ENCODE measurements around the gene CEBPA.
A peak's percentile ranks its signal among the peaks of the same experiment; 100 is the strongest.
"Not testable (repeated sequence)": the region's sequence is repeated elsewhere in the genome, so short reads cannot be mapped to it uniquely, and the experiment has no call there.

The CEBPA gene

DNA sequence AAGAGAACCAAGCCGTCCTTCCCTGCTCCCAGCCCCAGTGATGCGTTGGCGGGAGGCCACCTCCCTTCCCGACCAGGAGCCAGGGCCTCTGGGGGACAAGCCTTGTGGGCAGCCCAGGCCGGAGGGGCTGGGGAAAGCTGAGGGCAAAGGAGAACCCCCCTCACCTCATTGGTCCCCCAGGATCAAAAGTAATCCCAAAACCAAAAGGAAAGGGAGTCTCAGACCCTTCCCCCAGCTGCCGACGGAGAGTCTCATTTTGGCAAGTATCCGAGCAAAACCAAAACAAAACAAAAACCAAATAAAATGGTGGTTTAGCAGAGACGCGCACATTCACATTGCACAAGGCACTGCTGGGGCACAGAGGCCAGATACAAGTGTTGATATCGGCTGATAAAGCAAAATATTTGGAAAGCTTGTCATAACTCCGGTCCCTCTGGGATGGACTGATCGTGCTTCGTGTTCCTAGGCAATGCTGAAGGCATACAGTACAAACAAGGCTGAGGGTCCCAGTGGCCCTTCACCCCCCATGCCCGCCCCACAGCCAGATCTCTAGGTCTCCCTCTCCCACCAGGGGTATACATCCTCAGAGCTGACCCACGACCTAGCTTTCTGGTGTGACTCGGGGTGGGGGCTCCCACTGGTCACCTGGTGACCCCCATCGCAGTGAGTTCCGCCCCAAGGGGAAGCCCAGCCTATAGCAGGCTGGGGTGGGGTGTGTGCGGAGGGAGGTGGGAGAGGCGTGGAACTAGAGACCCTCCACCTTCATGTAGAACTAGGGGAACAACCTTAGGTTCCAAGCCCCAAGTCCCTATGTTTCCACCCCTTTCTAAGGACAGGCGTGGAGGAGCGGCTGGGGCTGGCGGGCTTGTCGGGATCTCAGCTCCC is 2.1 kb downstream of the CEBPA start:
- Histone ChIP-seq H3K27ac (ENCODE audit: low read length) (peak overlapping the region; percentile 23), H3K9me3 (ENCODE audit: control insufficient read depth in 1 of 2, low read length in 2 of 2) (no peaks in the 10 kb centered on the region), H3K36me3 (ENCODE audit: control insufficient read depth in 1 of 2, insufficient read depth in 2 of 2, low read length in 2 of 2) (no peaks in the 10 kb centered on the region), H3K27me3 (ENCODE audit: low read depth, low read length) (no peaks in the 10 kb centered on the region), H3K4me1 (ENCODE audit: control insufficient read depth in 1 of 2, insufficient read depth in 2 of 2, low read length in 2 of 2) (peaks cover 6 to 38% of the 10 kb centered on the region in 2 donors), H3K4me3 (ENCODE audit: low read depth in 1 of 2, low read length in 2 of 2) (peak overlapping the region; percentile 33 to 70)

DNA sequence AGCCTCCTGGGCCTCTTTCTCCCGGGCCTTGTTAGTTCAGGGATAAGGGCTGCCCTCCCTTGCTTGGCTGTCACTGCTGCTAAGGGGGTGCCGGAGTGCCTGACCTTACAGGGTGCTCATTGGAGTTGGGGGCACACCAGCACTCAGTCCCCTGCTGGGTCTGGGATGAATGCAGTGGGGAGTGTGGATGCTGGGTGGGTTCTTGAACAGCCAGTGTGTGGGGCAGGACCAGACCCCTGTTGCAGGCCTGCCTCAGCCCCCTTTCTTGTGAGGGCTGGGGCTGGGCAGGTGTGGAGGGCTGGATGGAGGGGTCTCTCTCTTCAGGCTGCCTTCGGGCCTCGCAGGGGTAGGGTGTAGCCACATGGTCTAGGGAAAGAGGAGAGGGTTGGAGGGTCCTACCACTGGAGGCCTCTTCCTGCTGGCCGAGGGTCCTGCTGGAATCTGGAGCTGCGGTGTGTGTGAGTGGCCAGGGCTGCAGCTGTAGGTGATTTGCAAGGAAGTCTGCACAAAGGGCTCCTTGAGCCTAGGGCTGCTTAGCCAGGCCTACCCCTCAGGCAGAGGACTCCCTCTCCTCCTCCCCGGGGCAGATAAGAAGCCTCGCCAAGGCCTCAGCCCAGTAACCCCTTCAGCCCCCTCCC is 3.2 kb downstream of the CEBPA start:
- peaks cover 6 to 32% of the 10 kb centered on the region in 2 donors for H3K4me1 ChIP-seq (ENCODE audit: control insufficient read depth in 1 of 2, insufficient read depth in 2 of 2, low read length in 2 of 2)
- H3K9me3 ChIP-seq (ENCODE audit: control insufficient read depth in 1 of 2, low read length in 2 of 2) = no peaks in the 10 kb centered on the region
- no peaks in the 10 kb centered on the region for H3K36me3 ChIP-seq (ENCODE audit: control insufficient read depth in 1 of 2, insufficient read depth in 2 of 2, low read length in 2 of 2)
- H3K4me3 ChIP-seq (ENCODE audit: low read depth in 1 of 2, low read length in 2 of 2) = no peak overlapping the region
- H3K27me3 ChIP-seq (ENCODE audit: low read depth, low read length) = no peaks in the 10 kb centered on the region
- no peak overlapping the region for H3K27ac ChIP-seq (ENCODE audit: low read length)

DNA sequence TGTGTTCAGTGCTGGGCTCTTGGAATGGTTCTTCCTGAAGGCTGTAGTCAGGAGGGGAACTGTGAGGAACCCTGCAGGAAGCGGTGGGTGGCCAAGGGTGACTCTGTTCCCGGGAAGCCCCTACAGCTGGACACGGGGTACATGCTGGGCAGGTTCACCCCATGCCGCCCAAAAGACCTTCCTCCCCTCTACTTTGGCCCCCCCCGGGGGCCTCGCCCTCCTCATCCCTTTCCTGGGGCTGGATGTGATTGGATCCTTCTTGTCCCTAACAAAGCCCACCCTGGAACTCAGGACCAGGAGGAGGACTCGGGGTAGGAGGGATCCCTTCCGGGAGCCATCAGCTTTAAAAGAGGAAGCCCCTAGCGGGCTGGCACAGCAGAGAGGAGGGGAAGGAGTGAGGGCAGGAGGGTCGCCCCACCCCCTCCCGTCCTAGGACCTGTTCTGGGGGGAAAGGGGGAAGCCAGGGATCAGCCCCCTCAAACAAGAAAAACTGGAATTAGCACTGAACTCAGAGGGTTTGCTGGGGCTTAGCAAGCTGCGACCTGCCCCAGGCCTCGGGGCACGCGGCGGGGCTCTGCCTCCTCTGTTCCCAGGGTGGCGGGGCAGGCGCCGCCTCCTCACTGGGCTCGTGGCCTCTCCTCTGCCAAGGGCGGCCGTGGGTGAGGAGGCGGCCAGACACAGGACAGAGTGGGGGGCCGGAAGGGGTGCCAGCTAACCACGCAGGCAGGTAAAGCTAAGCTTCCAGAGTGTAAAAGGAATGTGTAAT is 4.0 kb downstream of the CEBPA start:
- Histone ChIP-seq H3K4me1 (ENCODE audit: control insufficient read depth in 1 of 2, insufficient read depth in 2 of 2, low read length in 2 of 2) (peaks cover 6 to 31% of the 10 kb centered on the region in 2 donors), H3K36me3 (ENCODE audit: control insufficient read depth in 1 of 2, insufficient read depth in 2 of 2, low read length in 2 of 2) (no peaks in the 10 kb centered on the region), H3K27me3 (ENCODE audit: low read depth, low read length) (no peaks in the 10 kb centered on the region), H3K4me3 (ENCODE audit: low read depth in 1 of 2, low read length in 2 of 2) (no peak overlapping the region), H3K9me3 (ENCODE audit: control insufficient read depth in 1 of 2, low read length in 2 of 2) (no peaks in the 10 kb centered on the region), H3K27ac (ENCODE audit: low read length) (no peak overlapping the region)

DNA sequence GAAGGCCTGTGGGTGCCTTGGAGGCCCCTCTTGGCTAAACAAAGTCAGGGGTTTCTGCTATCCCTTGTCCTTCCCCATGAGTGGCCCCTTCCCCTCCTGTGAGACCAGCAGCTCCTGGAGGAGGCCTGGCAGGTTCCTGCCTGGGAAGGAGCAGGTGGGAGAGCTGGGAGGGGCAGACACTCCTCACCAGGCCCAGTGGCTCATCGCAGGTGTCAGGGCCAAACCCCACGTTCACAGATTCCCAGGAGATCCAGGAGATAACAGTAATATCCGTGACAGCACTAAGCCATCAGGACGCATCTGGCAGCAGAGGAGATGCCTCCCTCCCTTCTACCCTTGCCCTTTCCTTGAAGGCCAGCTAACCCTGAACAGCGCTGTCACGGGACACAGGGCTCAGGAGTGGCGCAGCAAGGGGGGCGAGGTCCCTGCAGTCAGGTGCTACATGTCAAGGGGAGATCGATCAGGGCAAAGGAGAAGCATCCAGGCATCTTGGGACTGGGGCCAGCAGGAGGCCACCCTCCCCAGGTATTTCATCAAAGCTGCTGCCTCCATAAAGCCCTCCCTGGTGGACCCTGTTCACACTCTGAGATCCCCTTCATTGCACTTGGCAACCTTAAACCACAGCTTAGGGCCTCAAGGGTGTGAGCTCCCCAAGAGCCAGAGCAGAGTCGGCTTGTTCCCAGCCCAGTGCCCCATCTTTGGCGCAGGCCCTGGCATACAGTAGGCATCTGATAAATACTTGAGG is 4.8 kb downstream of the CEBPA start:
- no peaks in the 10 kb centered on the region for H3K27me3 ChIP-seq (ENCODE audit: low read depth, low read length)
- H3K4me3 ChIP-seq (ENCODE audit: low read depth in 1 of 2, low read length in 2 of 2) = no peak overlapping the region
- H3K4me1 ChIP-seq (ENCODE audit: control insufficient read depth in 1 of 2, insufficient read depth in 2 of 2, low read length in 2 of 2) = peaks cover 10 to 37% of the 10 kb centered on the region in 2 donors
- no peak overlapping the region for H3K27ac ChIP-seq (ENCODE audit: low read length)
- no peaks in the 10 kb centered on the region for H3K36me3 ChIP-seq (ENCODE audit: control insufficient read depth in 1 of 2, insufficient read depth in 2 of 2, low read length in 2 of 2)
- H3K9me3 ChIP-seq (ENCODE audit: control insufficient read depth in 1 of 2, low read length in 2 of 2) = no peaks in the 10 kb centered on the region

DNA sequence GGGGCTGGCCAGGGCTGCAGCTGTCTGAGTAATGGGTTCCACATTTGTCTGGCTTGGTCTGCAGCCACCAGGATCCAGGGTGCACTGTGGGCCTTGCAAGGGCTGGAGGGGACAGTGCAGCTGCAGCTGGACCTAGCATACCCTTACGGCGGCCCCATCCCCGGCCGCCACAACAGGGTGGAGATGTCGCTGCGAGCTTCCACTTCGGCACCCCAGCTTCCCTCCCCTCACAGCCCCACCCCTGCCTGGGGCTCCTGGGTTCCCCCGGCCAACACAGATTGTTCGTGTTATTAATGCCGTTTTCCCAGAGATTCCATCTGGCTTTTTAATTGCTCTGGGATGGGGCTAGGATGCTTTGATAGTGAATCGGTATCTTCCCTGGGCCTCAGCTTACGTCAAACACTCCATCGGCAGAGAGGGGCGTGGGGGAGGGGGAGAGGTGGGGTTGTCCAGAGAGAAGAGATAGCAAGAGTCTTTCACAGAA is 5.8 kb downstream of the CEBPA start:
- Histone ChIP-seq H3K4me3 (ENCODE audit: low read depth in 1 of 2, low read length in 2 of 2) (no peak overlapping the region), H3K36me3 (ENCODE audit: control insufficient read depth in 1 of 2, insufficient read depth in 2 of 2, low read length in 2 of 2) (no peaks in the 10 kb centered on the region), H3K27me3 (ENCODE audit: low read depth, low read length) (no peaks in the 10 kb centered on the region), H3K27ac (ENCODE audit: low read length) (no peak overlapping the region), H3K4me1 (ENCODE audit: control insufficient read depth in 1 of 2, insufficient read depth in 2 of 2, low read length in 2 of 2) (peaks cover 10 to 37% of the 10 kb centered on the region in 2 donors), H3K9me3 (ENCODE audit: control insufficient read depth in 1 of 2, low read length in 2 of 2) (no peaks in the 10 kb centered on the region)

DNA sequence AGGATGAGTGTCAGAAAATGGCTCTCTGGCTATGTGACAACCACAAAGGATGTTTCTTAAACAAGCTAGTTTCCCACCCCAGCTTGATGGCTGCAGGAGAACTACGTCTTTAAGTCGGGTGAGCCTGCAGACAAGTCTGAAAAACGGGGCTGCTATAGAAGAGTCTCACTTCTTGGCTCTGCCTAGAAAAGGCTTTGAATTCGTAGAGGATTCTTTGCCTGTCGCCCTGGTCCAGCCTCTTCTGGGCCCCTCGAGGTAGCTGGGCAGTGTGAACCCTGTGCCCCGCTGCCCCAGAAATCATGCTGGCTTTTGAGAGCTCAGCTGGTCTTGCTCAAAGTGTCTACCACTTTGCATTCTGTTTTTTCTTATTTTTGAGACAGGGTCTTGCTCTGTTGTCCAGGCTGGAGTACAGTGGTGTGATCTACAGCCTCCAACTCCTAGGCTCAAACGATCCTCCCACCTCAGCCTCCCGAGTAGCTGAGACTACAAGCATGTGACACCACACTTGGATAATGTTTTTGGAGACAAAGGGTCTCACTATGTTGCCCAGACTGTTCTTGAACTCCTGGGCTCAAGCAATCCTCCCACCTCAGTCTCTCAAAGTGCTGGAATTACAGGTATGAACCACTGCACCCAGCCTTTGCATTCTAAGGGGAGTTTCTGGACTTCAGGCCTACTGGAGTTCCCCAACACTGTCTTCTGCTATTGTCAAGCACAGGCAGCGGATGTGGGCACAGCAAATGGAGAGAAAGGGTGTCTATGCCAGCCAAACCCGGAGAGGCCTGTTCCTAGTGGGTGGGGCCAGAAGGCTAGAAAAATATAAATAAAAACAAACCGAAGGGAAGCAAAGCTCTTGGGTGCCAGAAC is 6.5 kb downstream of the CEBPA start:
- H3K27ac ChIP-seq (ENCODE audit: low read length) = no peak overlapping the region
- H3K4me1 ChIP-seq (ENCODE audit: control insufficient read depth in 1 of 2, insufficient read depth in 2 of 2, low read length in 2 of 2) = peaks cover 13 to 31% of the 10 kb centered on the region in 2 donors
- H3K27me3 ChIP-seq (ENCODE audit: low read depth, low read length) = no peaks in the 10 kb centered on the region
- H3K9me3 ChIP-seq (ENCODE audit: control insufficient read depth in 1 of 2, low read length in 2 of 2) = no peaks in the 10 kb centered on the region
- no peaks in the 10 kb centered on the region for H3K36me3 ChIP-seq (ENCODE audit: control insufficient read depth in 1 of 2, insufficient read depth in 2 of 2, low read length in 2 of 2)
- no peak overlapping the region for H3K4me3 ChIP-seq (ENCODE audit: low read depth in 1 of 2, low read length in 2 of 2)

DNA sequence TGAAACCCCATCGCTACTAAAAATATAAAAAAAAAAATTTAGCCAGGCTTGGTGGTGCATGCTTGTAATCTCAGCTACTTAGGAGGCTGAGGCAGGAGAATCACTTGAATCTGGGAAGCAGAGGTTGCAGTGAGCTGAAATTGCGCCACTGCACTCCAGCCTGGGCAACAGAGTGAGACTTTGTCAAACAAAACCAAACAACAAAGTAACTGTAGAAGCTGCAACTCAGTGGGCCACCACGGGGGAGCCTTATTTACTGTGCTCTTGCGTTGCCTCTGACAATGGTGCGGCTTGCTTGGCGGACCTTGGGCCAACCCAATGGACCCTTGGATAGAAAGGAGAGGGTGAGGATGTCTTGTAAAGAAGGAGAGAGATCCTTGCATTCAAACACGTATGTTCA is 7.3 kb downstream of the CEBPA start:
- H3K4me1 ChIP-seq (ENCODE audit: control insufficient read depth in 1 of 2, insufficient read depth in 2 of 2, low read length in 2 of 2) = peaks cover 13 to 22% of the 10 kb centered on the region in 2 donors
- not testable (repeated sequence) for H3K9me3 ChIP-seq (ENCODE audit: control insufficient read depth in 1 of 2, low read length in 2 of 2)

DNA sequence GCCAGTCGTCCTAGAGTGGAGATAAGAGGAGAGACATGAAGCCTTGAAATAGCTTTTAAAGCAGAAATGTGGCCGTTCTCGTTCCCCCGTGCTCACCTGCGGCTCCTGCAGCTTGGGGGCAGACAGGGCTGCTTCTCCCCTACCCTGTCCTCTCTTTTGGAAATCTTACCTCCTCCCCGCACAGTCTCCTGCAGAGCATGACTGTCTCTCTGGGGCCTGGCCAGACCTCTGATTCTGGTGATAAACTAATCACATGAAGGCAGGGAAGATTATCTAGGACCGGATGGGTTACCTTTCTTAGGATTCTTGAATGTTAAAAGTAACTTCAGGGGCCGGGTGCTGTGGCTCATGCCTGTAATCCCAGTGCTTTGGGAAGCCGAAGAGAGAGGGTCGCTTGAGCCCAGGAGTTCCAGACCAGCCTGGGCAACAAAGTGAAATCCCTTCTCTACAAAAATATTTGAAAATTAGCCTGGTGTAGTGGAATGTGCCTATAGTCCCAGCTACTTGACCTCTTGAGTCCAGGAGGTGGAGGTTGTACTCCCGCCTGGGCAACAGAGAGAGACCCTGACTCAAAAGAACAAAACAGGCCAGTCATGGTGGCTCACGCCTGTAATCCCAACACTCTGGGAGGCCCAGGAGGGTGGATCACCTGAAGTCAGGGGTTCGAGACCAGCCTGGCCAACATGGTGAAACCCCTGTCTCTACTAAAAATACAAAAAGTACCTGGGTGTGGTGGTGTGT is 8.1 kb downstream of the CEBPA start:
- no peak overlapping the region for H3K27ac ChIP-seq (ENCODE audit: low read length)
- H3K9me3 ChIP-seq (ENCODE audit: control insufficient read depth in 1 of 2, low read length in 2 of 2) = peaks cover 0 to 8% of the 10 kb centered on the region in 2 donors
- H3K27me3 ChIP-seq (ENCODE audit: low read depth, low read length) = no peaks in the 10 kb centered on the region
- peaks cover 9 to 16% of the 10 kb centered on the region in 2 donors for H3K4me1 ChIP-seq (ENCODE audit: control insufficient read depth in 1 of 2, insufficient read depth in 2 of 2, low read length in 2 of 2)
- no peaks in the 10 kb centered on the region for H3K36me3 ChIP-seq (ENCODE audit: control insufficient read depth in 1 of 2, insufficient read depth in 2 of 2, low read length in 2 of 2)
- no peak overlapping the region for H3K4me3 ChIP-seq (ENCODE audit: low read depth in 1 of 2, low read length in 2 of 2)

More for the DNA sequence above, 7.3 kb downstream of the CEBPA start:
- H3K27ac ChIP-seq (ENCODE audit: low read length); H3K27me3 ChIP-seq (ENCODE audit: low read depth, low read length); H3K36me3 ChIP-seq (ENCODE audit: control insufficient read depth in 1 of 2, insufficient read depth in 2 of 2, low read length in 2 of 2); H3K4me3 ChIP-seq (ENCODE audit: low read depth in 1 of 2, low read length in 2 of 2): not testable (repeated sequence)

DNA sequence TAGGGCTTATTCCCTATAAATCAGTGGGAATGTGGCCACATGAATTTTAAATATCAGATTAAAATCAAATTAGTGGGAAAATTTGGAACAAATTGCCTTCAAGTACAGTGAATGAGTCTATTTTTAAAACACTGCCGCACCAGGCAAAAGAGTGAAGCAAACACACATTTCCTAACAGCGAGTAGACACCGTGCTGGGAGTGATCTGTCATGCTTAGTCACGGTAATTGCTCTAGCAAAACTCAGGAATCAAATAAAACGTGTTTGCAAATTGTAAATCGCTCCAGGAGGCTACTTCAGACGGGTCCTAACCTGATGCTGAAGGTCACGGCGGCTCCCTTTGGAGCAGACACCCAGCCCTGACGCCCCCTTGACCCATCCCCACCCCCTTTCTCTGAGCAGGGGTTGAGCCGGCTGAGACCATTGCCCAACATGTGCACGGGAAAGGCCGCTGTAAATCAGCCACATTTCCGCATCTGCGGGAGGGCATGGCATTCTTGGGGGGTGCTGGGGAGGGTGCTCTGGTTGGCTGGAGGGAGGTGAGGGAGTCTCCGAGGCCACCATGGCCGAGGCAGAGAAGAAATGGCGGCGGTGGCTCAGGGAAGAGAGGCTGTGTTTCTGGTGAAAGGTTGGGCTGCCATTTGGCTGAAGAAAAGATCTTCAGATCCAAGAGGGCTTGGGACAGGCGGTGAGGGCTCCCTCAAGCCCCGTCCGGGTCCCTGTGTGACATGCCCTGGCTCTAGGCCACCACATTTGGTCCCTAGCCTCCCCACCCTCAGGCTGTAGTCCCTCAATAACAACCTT is 8.9 kb downstream of the CEBPA start:
- peaks cover 3 to 11% of the 10 kb centered on the region in 2 donors for H3K9me3 ChIP-seq (ENCODE audit: control insufficient read depth in 1 of 2, low read length in 2 of 2)
- no peaks in the 10 kb centered on the region for H3K27me3 ChIP-seq (ENCODE audit: low read depth, low read length)
- H3K36me3 ChIP-seq (ENCODE audit: control insufficient read depth in 1 of 2, insufficient read depth in 2 of 2, low read length in 2 of 2) = no peaks in the 10 kb centered on the region
- H3K4me3 ChIP-seq (ENCODE audit: low read depth in 1 of 2, low read length in 2 of 2) = no peak overlapping the region
- peak overlapping the region; percentile 41 for H3K27ac ChIP-seq (ENCODE audit: low read length)
- peaks cover 7 to 16% of the 10 kb centered on the region in 2 donors for H3K4me1 ChIP-seq (ENCODE audit: control insufficient read depth in 1 of 2, insufficient read depth in 2 of 2, low read length in 2 of 2)

Measured in muscle layer of duodenum (tissue), 2 donors.